ENCODE data around the gene GNB1.

GRCh38 chr1:1869469-1869868 is 21.4 kb downstream of the GNB1 start:
- TF ChIP-seq CTCF (IDR thresholded peaks at IDR 0.05) (no peak), EP300 (IDR thresholded peaks at IDR 0.05) (no peak)

Measured in upper lobe of left lung (tissue), 4 donors.